Suprapubic skin (tissue), 4 donors: ENCODE measurements around the gene MRPL51. TPM values are rescaled to one million over a fixed set of nuclear protein-coding genes. Genes with fewer than 3 reads are reported as not detected.

Experiments used
- DNase-seq, 2 donors: peaks; one replicate each; pipeline ENCODE4 v3.0.0-alpha.2; 2019; ENCODE audit warnings: low spot score in 2 of 2
- H3K27ac ChIP-seq: fragments of 200-600 bp; sonication (generic); one replicate; pipeline ENCODE4 v1.5.1; 2019
- H3K27me3 ChIP-seq: fragments of 200-600 bp; sonication (generic); one replicate; pipeline ENCODE4 v1.5.1; 2019
- H3K36me3 ChIP-seq: fragments of 200-600 bp; sonication (generic); one replicate; pipeline ENCODE4 v1.5.1; 2019
- H3K4me1 ChIP-seq: fragments of 200-600 bp; sonication (generic); one replicate; pipeline ENCODE4 v1.5.1; 2019
- H3K4me3 ChIP-seq: fragments of 200-600 bp; sonication (generic); one replicate; pipeline ENCODE4 v1.5.1; 2019; ENCODE audit warnings: mild to moderate bottlenecking
- H3K9me3 ChIP-seq: fragments of 200-600 bp; sonication (generic); one replicate; pipeline ENCODE4 v1.5.1; 2019
- EP300 ChIP-seq: sonication (generic); formaldehyde crosslinking; IDR thresholded peaks from one replicate; pipeline ENCODE4 v1.6.1; 2017; ENCODE audit warnings: antibody characterized with exemption
- POLR2A ChIP-seq, 2 donors: fragments of 450-650 bp; IDR thresholded peaks; one replicate each; pipeline ENCODE4 v1.6.1; 2017; ENCODE audit warnings: antibody characterized with exemption in 2 of 2, mild to moderate bottlenecking in 2 of 2, moderate library complexity in 2 of 2
- POLR2AphosphoS5 ChIP-seq, 3 donors: sonication (generic); formaldehyde crosslinking; IDR thresholded peaks; one replicate each; pipeline ENCODE4 v1.6.1; 2017; ENCODE audit warnings: antibody characterized with exemption in 3 of 3
- WGBS: methylation state at CpG from one replicate; pipeline ENCODE4 v1.1.5; 2018; 5-methylcytosine and 5-hydroxymethylcytosine counted together
- total RNA-seq, 4 donors: library from RNA; depleted of rRNA; stranded (reverse); fragments of >200 nt; gene quantifications; one replicate each; pipeline ENCODE4 v1.1.0, GENCODE V29; 2016
- TF ChIP-seq, protein P1 (sequence below), 2 donors: fragments of 200-600 bp in 1 of 2; fragments of 450-650 bp in 1 of 2; sonication (generic) in 1 of 2; IDR thresholded peaks; one replicate each; pipeline ENCODE4 v1.5.1; 2016 to 2019; ENCODE audit warnings: antibody characterized with exemption in 2 of 2, mild to moderate bottlenecking in 1 of 2, moderate library complexity in 1 of 2

Gene MRPL51
- total RNA-seq, 4 donors from 2014 or later = 28.0 to 42.2 (median 37.9) TPM

DNA sequence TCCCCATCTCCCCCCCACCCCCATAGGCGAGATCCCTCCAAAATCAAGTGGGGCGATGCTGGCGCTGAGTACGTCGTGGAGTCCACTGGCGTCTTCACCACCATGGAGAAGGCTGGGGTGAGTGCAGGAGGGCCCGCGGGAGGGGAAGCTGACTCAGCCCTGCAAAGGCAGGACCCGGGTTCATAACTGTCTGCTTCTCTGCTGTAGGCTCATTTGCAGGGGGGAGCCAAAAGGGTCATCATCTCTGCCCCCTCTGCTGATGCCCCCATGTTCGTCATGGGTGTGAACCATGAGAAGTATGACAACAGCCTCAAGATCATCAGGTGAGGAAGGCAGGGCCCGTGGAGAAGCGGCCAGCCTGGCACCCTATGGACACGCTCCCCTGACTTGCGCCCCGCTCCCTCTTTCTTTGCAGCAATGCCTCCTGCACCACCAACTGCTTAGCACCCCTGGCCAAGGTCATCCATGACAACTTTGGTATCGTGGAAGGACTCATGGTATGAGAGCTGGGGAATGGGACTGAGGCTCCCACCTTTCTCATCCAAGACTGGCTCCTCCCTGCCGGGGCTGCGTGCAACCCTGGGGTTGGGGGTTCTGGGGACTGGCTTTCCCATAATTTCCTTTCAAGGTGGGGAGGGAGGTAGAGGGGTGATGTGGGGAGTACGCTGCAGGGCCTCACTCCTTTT lies 44.0 kb upstream of the MRPL51 start:
- Histone ChIP-seq H3K4me3 (no peak overlapping the region), H3K27me3 (no peaks in the 10 kb centered on the region)

DNA sequence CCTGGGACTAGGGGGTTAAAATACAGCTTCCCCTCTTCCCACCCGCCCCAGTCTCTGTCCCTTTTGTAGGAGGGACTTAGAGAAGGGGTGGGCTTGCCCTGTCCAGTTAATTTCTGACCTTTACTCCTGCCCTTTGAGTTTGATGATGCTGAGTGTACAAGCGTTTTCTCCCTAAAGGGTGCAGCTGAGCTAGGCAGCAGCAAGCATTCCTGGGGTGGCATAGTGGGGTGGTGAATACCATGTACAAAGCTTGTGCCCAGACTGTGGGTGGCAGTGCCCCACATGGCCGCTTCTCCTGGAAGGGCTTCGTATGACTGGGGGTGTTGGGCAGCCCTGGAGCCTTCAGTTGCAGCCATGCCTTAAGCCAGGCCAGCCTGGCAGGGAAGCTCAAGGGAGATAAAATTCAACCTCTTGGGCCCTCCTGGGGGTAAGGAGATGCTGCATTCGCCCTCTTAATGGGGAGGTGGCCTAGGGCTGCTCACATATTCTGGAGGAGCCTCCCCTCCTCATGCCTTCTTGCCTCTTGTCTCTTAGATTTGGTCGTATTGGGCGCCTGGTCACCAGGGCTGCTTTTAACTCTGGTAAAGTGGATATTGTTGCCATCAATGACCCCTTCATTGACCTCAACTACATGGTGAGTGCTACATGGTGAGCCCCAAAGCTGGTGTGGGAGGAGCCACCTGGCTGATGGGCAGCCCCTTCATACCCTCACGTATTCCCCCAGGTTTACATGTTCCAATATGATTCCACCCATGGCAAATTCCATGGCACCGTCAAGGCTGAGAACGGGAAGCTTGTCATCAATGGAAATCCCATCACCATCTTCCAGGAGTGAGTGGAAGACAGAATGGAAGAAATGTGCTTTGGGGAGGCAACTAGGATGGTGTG lies 43.1 kb upstream of the MRPL51 start:
- TF ChIP-seq EP300 = no peak
- TF ChIP-seq POLR2AphosphoS5 (IDR thresholded peaks at IDR 0.05) = no peak
- no peak for TF ChIP-seq POLR2A (IDR thresholded peaks at IDR 0.05)
- TF ChIP-seq, protein P1, sequence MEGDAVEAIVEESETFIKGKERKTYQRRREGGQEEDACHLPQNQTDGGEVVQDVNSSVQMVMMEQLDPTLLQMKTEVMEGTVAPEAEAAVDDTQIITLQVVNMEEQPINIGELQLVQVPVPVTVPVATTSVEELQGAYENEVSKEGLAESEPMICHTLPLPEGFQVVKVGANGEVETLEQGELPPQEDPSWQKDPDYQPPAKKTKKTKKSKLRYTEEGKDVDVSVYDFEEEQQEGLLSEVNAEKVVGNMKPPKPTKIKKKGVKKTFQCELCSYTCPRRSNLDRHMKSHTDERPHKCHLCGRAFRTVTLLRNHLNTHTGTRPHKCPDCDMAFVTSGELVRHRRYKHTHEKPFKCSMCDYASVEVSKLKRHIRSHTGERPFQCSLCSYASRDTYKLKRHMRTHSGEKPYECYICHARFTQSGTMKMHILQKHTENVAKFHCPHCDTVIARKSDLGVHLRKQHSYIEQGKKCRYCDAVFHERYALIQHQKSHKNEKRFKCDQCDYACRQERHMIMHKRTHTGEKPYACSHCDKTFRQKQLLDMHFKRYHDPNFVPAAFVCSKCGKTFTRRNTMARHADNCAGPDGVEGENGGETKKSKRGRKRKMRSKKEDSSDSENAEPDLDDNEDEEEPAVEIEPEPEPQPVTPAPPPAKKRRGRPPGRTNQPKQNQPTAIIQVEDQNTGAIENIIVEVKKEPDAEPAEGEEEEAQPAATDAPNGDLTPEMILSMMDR (IDR thresholded peaks at IDR 0.05) = no peak
- Histone ChIP-seq H3K4me3 (peak overlapping the region; percentile 96), H3K9me3 (no peaks in the 10 kb centered on the region), H3K4me1 (peaks cover 73% of the 10 kb centered on the region), H3K27ac (peak overlapping the region; percentile 98), H3K36me3 (peaks cover 33% of the 10 kb centered on the region), H3K27me3 (no peaks in the 10 kb centered on the region)
- 44% methylated on average over 9 of the region's 10 CpGs for WGBS
- DNase-seq = no peak

More for the DNA sequence above, 44.0 kb upstream of the MRPL51 start:
- Histone ChIP-seq H3K9me3 (no peaks in the 10 kb centered on the region), H3K27ac (peak overlapping the region; percentile 68), H3K4me1 (peaks cover 80% of the 10 kb centered on the region), H3K36me3 (peaks cover 28% of the 10 kb centered on the region)
- TF ChIP-seq EP300 (no peak), POLR2AphosphoS5 (IDR thresholded peaks at IDR 0.05) (no peak)
- TF ChIP-seq, protein P1 (IDR thresholded peaks at IDR 0.05) = no peak
- DNase-seq = no peak
- WGBS = 61% methylated on average over 17 of the region's 19 CpGs

DNA sequence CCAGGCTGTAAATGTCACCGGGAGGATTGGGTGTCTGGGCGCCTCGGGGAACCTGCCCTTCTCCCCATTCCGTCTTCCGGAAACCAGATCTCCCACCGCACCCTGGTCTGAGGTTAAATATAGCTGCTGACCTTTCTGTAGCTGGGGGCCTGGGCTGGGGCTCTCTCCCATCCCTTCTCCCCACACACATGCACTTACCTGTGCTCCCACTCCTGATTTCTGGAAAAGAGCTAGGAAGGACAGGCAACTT lies 42.6 kb upstream of the MRPL51 start:
- no peak for DNase-seq
- peak overlapping the region; percentile 98 for H3K27ac ChIP-seq
- TF ChIP-seq POLR2A (IDR thresholded peaks at IDR 0.05) (no peak), POLR2AphosphoS5 (IDR thresholded peaks at IDR 0.05) (no peak), EP300 (no peak)
- TF ChIP-seq, protein P1 (IDR thresholded peaks at IDR 0.05) = no peak
- peaks cover 39% of the 10 kb centered on the region for H3K36me3 ChIP-seq
- whole genome bisulfite sequencing = 3% methylated on average over 6 of the region's 6 CpGs
- no peaks in the 10 kb centered on the region for H3K9me3 ChIP-seq
- H3K27me3 ChIP-seq = no peaks in the 10 kb centered on the region
- H3K4me3 ChIP-seq = peak overlapping the region; percentile 96
- peaks cover 67% of the 10 kb centered on the region for H3K4me1 ChIP-seq

DNA sequence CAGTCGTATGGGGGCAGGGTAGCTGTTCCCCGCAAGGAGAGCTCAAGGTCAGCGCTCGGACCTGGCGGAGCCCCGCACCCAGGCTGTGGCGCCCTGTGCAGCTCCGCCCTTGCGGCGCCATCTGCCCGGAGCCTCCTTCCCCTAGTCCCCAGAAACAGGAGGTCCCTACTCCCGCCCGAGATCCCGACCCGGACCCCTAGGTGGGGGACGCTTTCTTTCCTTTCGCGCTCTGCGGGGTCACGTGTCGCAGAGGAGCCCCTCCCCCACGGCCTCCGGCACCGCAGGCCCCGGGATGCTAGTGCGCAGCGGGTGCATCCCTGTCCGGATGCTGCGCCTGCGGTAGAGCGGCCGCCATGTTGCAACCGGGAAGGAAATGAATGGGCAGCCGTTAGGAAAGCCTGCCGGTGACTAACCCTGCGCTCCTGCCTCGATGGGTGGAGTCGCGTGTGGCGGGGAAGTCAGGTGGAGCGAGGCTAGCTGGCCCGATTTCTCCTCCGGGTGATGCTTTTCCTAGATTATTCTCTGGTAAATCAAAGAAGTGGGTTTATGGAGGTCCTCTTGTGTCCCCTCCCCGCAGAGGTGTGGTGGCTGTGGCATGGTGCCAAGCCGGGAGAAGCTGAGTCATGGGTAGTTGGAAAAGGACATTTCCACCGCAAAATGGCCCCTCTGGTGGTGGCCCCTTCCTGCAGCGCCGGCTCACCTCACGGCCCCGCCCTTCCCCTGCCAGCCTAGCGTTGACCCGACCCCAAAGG lies 42.1 kb upstream of the MRPL51 start:
- Histone ChIP-seq H3K36me3 (peaks cover 44% of the 10 kb centered on the region), H3K4me1 (peaks cover 62% of the 10 kb centered on the region), H3K27ac (peak overlapping the region; percentile 98), H3K27me3 (no peaks in the 10 kb centered on the region), H3K9me3 (no peaks in the 10 kb centered on the region), H3K4me3 (peak overlapping the region; percentile 96)
- DNase-seq = peak; percentile 93
- TF ChIP-seq POLR2AphosphoS5 (IDR thresholded peaks at IDR 0.05) = peak in 2 of 3 donors; percentile 86 to 91
- TF ChIP-seq EP300 = no peak
- 0% methylated on average over 15 of the region's 52 CpGs for WGBS

DNA sequence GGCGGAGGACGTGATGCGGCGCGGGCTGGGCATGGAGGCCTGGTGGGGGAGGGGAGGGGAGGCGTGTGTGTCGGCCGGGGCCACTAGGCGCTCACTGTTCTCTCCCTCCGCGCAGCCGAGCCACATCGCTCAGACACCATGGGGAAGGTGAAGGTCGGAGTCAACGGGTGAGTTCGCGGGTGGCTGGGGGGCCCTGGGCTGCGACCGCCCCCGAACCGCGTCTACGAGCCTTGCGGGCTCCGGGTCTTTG lies 41.6 kb upstream of the MRPL51 start:
- Histone ChIP-seq H3K9me3 (no peaks in the 10 kb centered on the region), H3K27ac (peak overlapping the region; percentile 98), H3K27me3 (no peaks in the 10 kb centered on the region), H3K36me3 (peaks cover 49% of the 10 kb centered on the region), H3K4me1 (peaks cover 57% of the 10 kb centered on the region), H3K4me3 (peak overlapping the region; percentile 96)
- DNase-seq = peak in 1 of 2 donors; percentile 89
- TF ChIP-seq POLR2A (IDR thresholded peaks at IDR 0.05) (no peak), POLR2AphosphoS5 (IDR thresholded peaks at IDR 0.05) (no peak), EP300 (no peak)
- TF ChIP-seq, protein P1 (IDR thresholded peaks at IDR 0.05) = no peak
- WGBS = under 1% methylated on average over 20 of the region's 25 CpGs
